ENCODE results near the gene CASZ1. TPM values are rescaled to one million over a fixed set of nuclear protein-coding genes. Genes with fewer than 3 reads are reported as not detected.
A peak's percentile ranks its signal among the peaks of the same experiment; 100 is the strongest.

The CASZ1 gene
- total RNA-seq, 1 experiment from 2014 or later = 1.1 TPM

GRCh38 chr1:10704368-10704882 lies 92.0 kb downstream of the CASZ1 start:
- no peak for DNase-seq (ENCODE audit: low spot score)

DNA sequence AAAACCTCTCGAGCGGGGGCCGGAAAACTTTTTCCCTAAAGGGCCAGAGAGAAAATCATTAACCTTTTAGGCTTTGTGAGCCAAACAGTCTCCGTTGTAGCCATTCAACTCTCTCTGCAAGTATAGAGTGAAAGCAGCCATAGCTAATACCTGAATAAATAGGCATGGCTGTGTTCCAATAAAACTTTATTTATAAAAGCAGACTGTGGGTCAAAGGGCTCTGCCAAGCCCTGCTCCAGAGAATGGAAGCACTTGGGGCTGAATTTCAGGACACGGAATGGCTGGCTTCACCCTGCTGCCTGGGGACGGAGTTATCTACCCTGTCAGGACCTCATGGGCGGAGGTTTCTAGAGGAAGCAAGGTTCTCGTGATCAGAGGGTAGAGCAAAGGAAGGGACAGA lies 92.7 kb downstream of the CASZ1 start:
- DNase-seq (ENCODE audit: low spot score) = no peak

- no peak for DNase-seq (ENCODE audit: low spot score)
Measured at GRCh38 chr1:10701145-10701544, 95.3 kb downstream of the CASZ1 start.

- DNase-seq (ENCODE audit: low spot score) = no peak
Measured at GRCh38 chr1:10699470-10699835, 97.0 kb downstream of the CASZ1 start.

GRCh38 chr1:10698726-10699469 lies 97.5 kb downstream of the CASZ1 start:
- no peak for DNase-seq (ENCODE audit: low spot score)

GRCh38 chr1:10697621-10698160 lies 98.8 kb downstream of the CASZ1 start:
- DNase-seq (ENCODE audit: low spot score) = no peak

GRCh38 chr1:10696977-10697376 lies 99.5 kb downstream of the CASZ1 start:
- peak; percentile 65 for DNase-seq (ENCODE audit: low spot score)

- DNase-seq (ENCODE audit: low spot score) = peak; percentile 50
Measured at GRCh38 chr1:10694633-10695627, 101.5 kb downstream of the CASZ1 start.

- DNase-seq (ENCODE audit: low spot score) = no peak
Measured at GRCh38 chr1:10694274-10694632, 102.2 kb downstream of the CASZ1 start.

DNA sequence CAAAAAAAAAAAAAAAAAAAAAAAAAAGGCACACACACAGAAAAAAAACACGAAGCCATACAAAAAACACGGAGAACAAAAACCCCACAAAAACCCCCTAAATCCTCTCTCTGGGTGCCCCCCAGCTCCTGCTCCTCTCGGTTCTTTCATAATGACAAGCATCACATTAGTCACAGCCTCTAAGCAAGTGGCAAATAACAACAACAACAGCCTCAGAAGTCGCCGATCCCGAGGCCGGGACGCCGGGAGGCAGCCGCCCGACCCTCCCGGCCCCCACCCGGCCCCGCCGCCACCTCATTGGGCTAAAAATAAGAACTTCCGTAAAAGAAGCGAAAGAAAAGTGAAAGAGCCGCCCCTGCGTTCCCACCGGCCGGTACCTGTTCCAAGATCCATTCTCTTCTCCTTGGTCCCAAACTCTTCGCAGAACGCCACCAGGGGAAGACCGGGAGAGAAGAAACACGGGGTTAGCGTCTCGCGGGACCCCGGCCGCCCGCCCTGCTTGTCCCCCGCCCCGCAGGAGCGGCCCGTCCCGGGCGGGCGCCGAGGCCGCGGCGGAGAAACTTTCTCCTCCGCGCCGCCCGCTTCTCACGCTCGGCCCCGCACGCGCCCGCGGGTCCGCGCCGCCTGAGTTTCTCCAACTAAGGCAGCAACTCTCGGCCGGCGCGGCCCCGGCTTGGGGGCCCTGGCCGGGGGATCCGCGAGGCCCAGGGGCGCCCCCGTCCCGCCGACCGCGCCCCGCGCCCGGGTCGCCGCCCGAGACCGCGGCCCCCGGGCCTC lies 102.8 kb downstream of the CASZ1 start:
- no peak for DNase-seq (ENCODE audit: low spot score)

DNA sequence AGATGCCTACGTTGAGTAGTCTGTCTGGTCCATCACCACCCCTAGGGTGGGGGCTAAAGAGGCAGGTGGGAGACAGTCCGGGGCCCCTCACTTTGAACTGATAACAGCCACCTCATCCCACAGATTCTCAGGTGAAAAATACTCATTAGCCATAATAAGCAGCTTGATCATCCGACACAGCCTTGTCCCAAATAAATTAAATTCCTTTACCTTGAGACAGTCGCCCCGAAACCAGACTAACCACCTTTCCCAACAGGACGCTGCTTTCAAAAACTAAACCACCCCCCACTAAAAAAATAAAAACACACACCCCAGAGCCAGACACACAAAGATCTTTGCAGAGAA lies 103.3 kb downstream of the CASZ1 start:
- no peak for DNase-seq (ENCODE audit: low spot score)

DNA sequence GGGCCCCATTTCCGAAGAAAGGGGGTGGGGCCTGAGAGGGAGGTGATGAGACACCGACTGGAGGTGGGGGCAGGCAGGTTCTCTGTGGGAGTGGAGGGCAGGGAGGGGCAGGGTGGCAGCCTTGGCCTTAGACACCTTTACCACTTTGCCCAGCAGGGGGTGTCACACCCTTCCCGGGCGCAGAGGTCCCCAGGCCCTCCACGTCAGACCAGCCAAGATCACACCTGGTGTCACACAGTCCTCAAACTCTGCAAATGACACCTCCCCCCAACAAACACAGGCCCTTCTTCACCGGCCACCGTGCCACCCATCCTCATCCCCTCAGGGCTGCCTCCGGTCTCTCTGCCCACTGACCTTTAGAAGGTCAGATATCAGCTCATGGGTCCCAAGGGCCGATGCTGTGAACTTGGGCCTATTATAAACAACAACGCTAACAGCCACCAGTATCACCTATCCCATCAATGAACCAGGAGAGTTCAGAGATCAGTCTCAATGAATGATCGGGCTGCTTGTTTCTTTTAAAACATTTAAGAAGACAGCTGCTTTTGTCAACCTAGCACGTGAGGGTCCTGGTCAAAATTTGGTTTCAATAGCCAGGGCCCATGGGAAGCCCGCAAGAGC lies 103.9 kb downstream of the CASZ1 start:
- DNase-seq (ENCODE audit: low spot score) = no peak

- DNase-seq (ENCODE audit: low spot score) = no peak
Measured at GRCh38 chr1:10691740-10692125, 104.7 kb downstream of the CASZ1 start.

DNA sequence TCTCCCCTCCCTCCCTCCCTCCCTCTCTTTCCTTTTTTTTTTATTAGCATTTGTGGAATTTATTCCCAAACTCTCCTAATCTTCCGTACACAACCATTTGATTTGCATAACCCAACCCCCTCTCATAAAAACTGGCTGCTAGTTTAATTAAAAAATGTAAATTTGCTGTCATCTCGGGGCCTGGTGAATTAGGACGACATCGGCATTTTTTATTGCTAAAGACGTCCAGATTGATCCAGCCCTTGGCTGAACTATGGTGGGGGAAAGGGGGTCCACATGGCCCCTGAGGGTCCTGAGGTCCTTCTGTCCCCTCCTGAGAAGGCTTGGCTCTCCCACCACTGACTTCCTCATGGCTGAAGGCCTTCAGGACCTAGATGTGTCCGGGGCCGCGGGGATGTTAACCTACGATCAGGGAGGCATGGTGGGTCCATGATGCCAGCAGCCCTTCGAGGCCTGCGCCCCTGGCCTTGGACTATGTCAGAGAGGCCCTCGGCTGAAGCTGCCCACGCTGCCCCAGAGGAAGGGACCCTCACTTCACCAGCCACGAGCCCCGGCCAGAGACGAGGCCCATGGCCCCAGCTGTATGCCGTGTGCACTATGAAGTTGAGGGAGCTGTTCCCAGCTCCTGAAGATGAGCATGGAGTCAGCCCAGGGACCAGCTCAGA lies 105.2 kb downstream of the CASZ1 start:
- DNase-seq (ENCODE audit: low spot score) = no peak

DNA sequence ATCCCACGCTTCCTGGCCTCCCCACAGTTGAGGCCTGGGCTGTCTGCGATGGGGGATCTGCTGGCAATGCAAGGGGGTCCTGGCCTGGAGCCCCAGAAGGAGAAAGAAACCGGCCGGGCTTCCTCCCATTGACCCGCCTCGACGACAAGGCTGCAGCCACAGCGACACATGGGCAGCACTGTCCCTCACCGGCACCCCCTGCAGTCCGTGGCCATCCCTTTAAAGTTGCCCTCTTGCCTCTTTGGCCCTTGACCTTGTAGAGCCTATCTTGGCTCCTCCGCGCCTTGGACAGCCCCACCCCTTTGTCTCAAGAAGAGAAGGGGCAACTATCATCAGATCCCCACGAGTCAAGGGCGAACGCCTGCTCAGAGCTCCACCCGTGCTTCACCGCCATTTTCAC lies 106.0 kb downstream of the CASZ1 start:
- no peak for DNase-seq (ENCODE audit: low spot score)

DNA sequence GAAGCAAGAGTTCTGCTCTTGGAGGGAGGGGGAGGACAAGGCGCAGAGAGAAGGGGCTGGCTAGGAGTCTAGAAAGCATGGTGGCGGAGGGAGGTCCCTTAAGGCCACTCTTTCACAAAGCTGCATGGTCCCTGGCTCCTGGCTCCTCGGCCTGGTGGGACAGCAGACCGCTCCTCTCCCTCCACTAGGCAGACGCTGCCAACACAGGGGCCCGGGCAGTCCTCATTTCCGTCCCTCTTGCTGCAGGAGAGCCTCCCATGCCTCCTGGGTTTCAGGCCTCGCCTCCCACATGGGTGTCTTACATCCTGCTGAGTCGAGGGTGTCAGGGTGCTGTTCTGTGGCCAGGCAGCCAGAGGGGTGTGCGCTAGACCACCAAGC lies 108.0 kb downstream of the CASZ1 start:
- no peak for DNase-seq (ENCODE audit: low spot score)

DNA sequence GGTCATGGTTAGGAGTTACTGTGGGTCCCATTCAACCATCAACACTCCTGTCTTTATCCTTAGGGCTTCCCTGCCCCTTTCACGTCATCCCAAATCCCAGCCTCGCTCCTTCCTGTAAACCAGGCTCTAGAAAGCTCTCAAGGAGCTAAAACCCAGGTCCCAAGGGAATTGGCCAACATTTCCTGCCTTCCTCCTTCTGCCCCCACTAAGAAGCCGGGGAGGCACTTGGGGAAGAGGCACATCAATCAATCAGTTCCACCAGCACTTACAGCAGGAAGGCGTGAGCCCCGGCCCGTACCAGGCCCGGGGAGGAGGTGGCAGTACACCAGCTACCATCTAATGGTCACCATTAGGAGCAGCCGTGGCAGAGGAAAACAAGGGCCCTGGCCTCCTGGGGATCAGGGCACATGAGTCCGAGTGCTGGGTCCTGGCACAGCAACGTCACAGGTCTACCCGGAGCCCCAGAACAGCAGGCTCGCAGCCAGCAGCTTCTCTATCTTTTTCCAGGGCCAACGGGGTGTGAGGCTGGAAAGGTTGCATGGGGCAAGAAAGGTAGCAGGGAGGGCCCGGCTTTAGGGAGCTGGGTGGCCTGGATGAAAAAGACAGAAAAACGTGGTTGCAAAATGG lies 108.6 kb downstream of the CASZ1 start:
- DNase-seq (ENCODE audit: low spot score) = no peak

DNA sequence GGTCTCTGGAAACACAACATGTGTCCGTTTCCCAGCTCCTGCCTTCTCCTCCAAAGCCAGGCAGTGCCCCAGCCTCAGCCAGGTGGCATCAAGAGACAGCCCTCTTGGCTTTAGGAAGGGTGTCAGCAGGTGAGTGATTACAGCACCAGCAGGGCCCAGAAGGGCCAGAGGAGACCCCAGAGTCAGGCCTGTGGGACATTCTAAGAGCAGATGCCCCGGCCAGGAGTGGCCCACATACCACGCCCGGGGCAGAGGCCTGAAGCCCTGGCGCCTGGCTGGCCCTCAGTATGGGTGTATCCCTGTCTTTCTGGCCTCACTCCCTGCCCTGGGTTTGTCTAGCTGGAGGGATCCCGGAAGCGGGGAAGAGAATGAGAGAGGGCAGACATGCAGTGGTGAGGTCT lies 109.2 kb downstream of the CASZ1 start:
- no peak for DNase-seq (ENCODE audit: low spot score)

DNA sequence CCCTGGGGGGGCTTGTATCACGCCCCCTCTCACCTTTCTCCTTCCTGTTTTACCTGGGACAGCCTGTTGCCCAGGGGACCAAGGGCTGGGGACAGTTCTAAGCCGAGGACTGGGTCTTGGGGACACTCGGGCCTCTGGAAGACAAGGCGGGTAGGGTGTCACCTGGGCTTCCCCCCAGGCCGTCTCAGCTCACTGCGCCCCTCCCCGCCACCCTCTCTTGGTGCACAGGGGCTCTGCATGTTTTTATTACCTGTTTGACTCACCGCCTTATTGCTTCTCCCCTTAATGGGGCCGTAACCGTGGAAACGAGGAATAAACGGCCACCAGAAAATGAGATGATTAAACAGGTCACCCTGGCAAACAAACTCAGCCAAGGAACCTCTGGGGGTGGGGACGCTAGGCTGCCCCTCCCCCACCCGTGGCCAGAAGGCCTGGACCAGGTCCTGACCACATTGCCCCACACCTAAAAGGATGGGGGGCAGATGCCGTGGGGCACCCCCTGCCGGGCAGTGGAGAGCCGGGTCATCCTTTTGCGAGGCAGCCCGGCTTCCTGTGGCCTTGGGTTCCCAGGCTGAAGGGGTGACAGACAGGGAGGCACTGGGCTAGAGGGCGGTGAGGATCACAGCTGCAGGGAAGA lies 109.9 kb downstream of the CASZ1 start:
- DNase-seq (ENCODE audit: low spot score) = no peak

Data from A172 (cell line).